B cell (primary cell): Measurements from ENCODE around the gene ACER2. TPM values are rescaled to one million over a fixed set of nuclear protein-coding genes. Genes with fewer than 3 reads are reported as not detected.

Experiments
- ATAC-seq: fragments of 200-7000 bp; cut with Tn5 transposase; one replicate; pipeline ENCODE4 v1.10.0; 2021; ENCODE audit warnings: low read depth, mild to moderate bottlenecking, moderate number of reproducible peaks, moderate library complexity
- CTCF ChIA-PET: fragments of 350-600 bp; sonication (Branson Sonifier 250); formaldehyde crosslinking; loops from one replicate; lab custom pipeline; 2021; ENCODE audit warnings: antibody characterized with exemption, inconsistent platforms; lab: Charles Lee
- POLR2A ChIA-PET: fragments of 350-600 bp; sonication (Branson Sonifier 250); formaldehyde crosslinking; loops from one replicate; lab custom pipeline; 2021; ENCODE audit warnings: antibody characterized with exemption; lab: Charles Lee
- DNase-seq: peaks from one replicate; pipeline ENCODE4 v3.0.0; 2013
- H2AFZ ChIP-seq: 2 replicates; pipeline ENCODE4 v1.6.1; 2012; ENCODE audit warnings: mild to moderate bottlenecking, low read depth, low read length; ENCODE audit not compliant: insufficient read depth, poor library complexity, severe bottlenecking
- H3K27ac ChIP-seq, 2 donors: 1 replicate in 1 of 2; 2 replicates in 1 of 2; pipeline ENCODE4 v1.5.1; 2012 to 2013; ENCODE audit warnings: low read length in 2 of 2, mild to moderate bottlenecking in 2 of 2, moderate library complexity in 1 of 2
- H3K27me3 ChIP-seq, 4 experiments: fragments of 200-600 bp in 1 of 4; sonication (generic) in 1 of 4; replicated peaks in 1 of 4; 1 replicate in 2 of 4; 2 replicates in 2 of 4; pipeline versions ENCODE4 v1.6.1 to v1.7.0; 2013 to 2016; ENCODE audit warnings: low read length in 3 of 4, mild to moderate bottlenecking in 2 of 4, mixed read lengths in 1 of 4, moderate library complexity in 1 of 4; ENCODE audit not compliant: insufficient read depth in 4 of 4, control insufficient read depth in 3 of 4; ENCODE audit errors: control extremely low read depth in 1 of 4
- H3K36me3 ChIP-seq, 2 experiments: replicated peaks in 1 of 2; 1 replicate in 1 of 2; 2 replicates in 1 of 2; pipeline versions ENCODE4 v1.6.1 to v1.7.1; 2013; ENCODE audit warnings: low read length in 1 of 2; ENCODE audit not compliant: insufficient read depth in 2 of 2, control insufficient read depth in 1 of 2; ENCODE audit errors: control extremely low read depth in 1 of 2, extremely low read depth in 1 of 2
- H3K4me1 ChIP-seq, 2 donors: fragments of 200-600 bp in 1 of 2; sonication (generic) in 1 of 2; 1 replicate in 1 of 2; 2 replicates in 1 of 2; pipeline versions ENCODE4 v1.5.1 to v1.6.1; 2013 to 2017; ENCODE audit warnings: low read length in 2 of 2; ENCODE audit not compliant: control insufficient read depth in 2 of 2, insufficient read depth in 2 of 2
- H3K4me2 ChIP-seq: replicated peaks from 2 replicates; pipeline ENCODE3; 2012; ENCODE audit warnings: mild to moderate bottlenecking, low read depth, low read length; ENCODE audit not compliant: poor library complexity, severe bottlenecking
- H3K4me3 ChIP-seq, 5 experiments: fragments of 200-600 bp in 1 of 5; sonication (generic) in 1 of 5; 1 replicate in 3 of 5; 2 replicates in 2 of 5; pipeline versions ENCODE4 v1.5.1 to v1.7.0; 2011 to 2016; ENCODE audit warnings: low read length in 4 of 5, mild to moderate bottlenecking in 4 of 5, low read depth in 2 of 5, control low read depth in 1 of 5, moderate library complexity in 1 of 5; ENCODE audit not compliant: insufficient read depth in 1 of 5; ENCODE audit errors: control extremely low read depth in 1 of 5, extremely low read depth in 1 of 5
- H3K79me2 ChIP-seq: fragments of 200-600 bp; sonication (generic); one replicate; pipeline ENCODE4 v1.6.0; 2016; ENCODE audit warnings: low read length; ENCODE audit not compliant: control insufficient read depth, insufficient read depth
- H3K9ac ChIP-seq: fragments of 200-600 bp; sonication (generic); 2 replicates; pipeline ENCODE4 v1.6.1; 2017; ENCODE audit warnings: mild to moderate bottlenecking, low read length, moderate library complexity
- H3K9me3 ChIP-seq, 3 donors: one replicate each; pipeline versions ENCODE4 v1.6.1 to v1.7.1; 2013; ENCODE audit warnings: low read length in 2 of 3; ENCODE audit not compliant: control insufficient read depth in 2 of 3, insufficient read depth in 1 of 3; ENCODE audit errors: control extremely low read depth in 1 of 3
- H4K20me1 ChIP-seq: 2 replicates; pipeline ENCODE4 v1.6.0; 2012; ENCODE audit warnings: mild to moderate bottlenecking, low read length; ENCODE audit not compliant: insufficient read depth, control insufficient read depth, poor library complexity, severe bottlenecking
- H3K27ac Mint-ChIP-seq: one replicate; pipeline ENCODE4 v1.8.0; 2021; ENCODE audit warnings: mixed read lengths
- H3K27me3 Mint-ChIP-seq: one replicate; pipeline ENCODE4 v1.8.0; 2021; ENCODE audit warnings: mixed read lengths
- H3K4me1 Mint-ChIP-seq: one replicate; pipeline ENCODE4 v1.8.0; 2021; ENCODE audit warnings: mixed read lengths
- H3K4me3 Mint-ChIP-seq: one replicate; pipeline ENCODE4 v1.8.0; 2021; ENCODE audit warnings: mixed read lengths
- H3K9me3 Mint-ChIP-seq: one replicate; pipeline ENCODE4 v1.8.0; 2022; ENCODE audit warnings: mixed read lengths; ENCODE audit not compliant: insufficient read depth
- CTCF ChIP-seq: fragments of 200-600 bp; IDR thresholded peaks from one replicate; pipeline ENCODE4 v1.8.0; 2022; ENCODE audit warnings: antibody characterized with exemption, mild to moderate bottlenecking
- EZH2 ChIP-seq: IDR thresholded peaks from 2 replicates; pipeline ENCODE4 v1.6.1; 2012; ENCODE audit warnings: borderline replicate concordance, low read depth, mild to moderate bottlenecking, moderate library complexity, low read length; ENCODE audit not compliant: insufficient read depth, poor library complexity, severe bottlenecking
- WGBS: methylation state at CpG from one replicate; pipeline ENCODE4 v1.1.5; 2013; ENCODE audit warnings: missing lambda C conversion rate; ENCODE audit not compliant: insufficient coverage; 5-methylcytosine and 5-hydroxymethylcytosine counted together
- intact Hi-C: fragments of 100-400 bp; cut with micrococcal nuclease; formaldehyde crosslinking; loops from one replicate; pipeline ENCODE4 v1.10.0; 2022
- polyA plus RNA-seq: library from polyadenylated mRNA; depleted of rRNA; stranded (reverse); fragments of >200 nt; gene quantifications from 2 replicates; pipeline ENCODE4 v1.2.3, GENCODE V29; 2012
- total RNA-seq, 2 donors: library from RNA; stranded (reverse); fragments of 120-200 nt in 1 of 2; gene quantifications; 1 replicate in 1 of 2; 2 replicates in 1 of 2; pipeline versions ENCODE4 v1.2.3 to v1.2.4, GENCODE V29; 2013 to 2022

ACER2 gene
- total and polyA plus RNA-seq, 2 donors (not counting 1 experiment from before 2014, with no cell fraction given) = 1.1 to 5.5 TPM

GRCh38 chr9:19492775-19493173 is 84.0 kb downstream of the ACER2 start:
- H3K4me3 Mint-ChIP-seq = no peak overlapping the region
- no peaks in the 10 kb centered on the region for H3K9me3 ChIP-seq
- ATAC-seq (no peak), DNase-seq (no peak)
- no peaks in the 10 kb centered on the region for H3K36me3 ChIP-seq
- H3K27me3 Mint-ChIP-seq = no peaks in the 10 kb centered on the region
- no peaks in the 10 kb centered on the region for H4K20me1 ChIP-seq
- WGBS = 46% methylated on average over 3 of the region's 4 CpGs
- no peak overlapping the region for H3K4me3 ChIP-seq
- ChIA-PET CTCF (interaction anchor here (1.0 to 1.3 kb wide), 2 partner anchors 9 to 28 kb away, joined by 4 to 5 read pairs; no protein-coding TSS in a partner anchor), POLR2A (no interaction called here)
- H3K9ac ChIP-seq = no peak overlapping the region
- H2AFZ ChIP-seq = peak overlapping the region; percentile 57
- H3K4me2 ChIP-seq = peak overlapping the region; percentile 63
- no peaks in the 10 kb centered on the region for H3K9me3 Mint-ChIP-seq
- peaks cover 11% of the 10 kb centered on the region for H3K4me1 Mint-ChIP-seq
- no peak overlapping the region for H3K27ac ChIP-seq
- intact Hi-C loops = no loop called here
- H3K27ac Mint-ChIP-seq = no peak overlapping the region
- H3K4me1 ChIP-seq = peaks cover 6 to 8% of the 10 kb centered on the region in 2 donors
- H3K27me3 ChIP-seq = peaks cover 0 to 8% (median 1%) of the 10 kb centered on the region in 4 experiments
- no peak for TF ChIP-seq CTCF
- TF ChIP-seq EZH2 = no peak
- H3K79me2 ChIP-seq = no peaks in the 10 kb centered on the region

- peaks cover 6 to 8% of the 10 kb centered on the region in 2 donors for H3K4me1 ChIP-seq
- no peak overlapping the region for H3K4me3 ChIP-seq
- H2AFZ ChIP-seq = peak overlapping the region; percentile 57
- H3K27ac ChIP-seq = no peak overlapping the region
- H3K27me3 Mint-ChIP-seq = no peaks in the 10 kb centered on the region
- peak; percentile 53 for DNase-seq
- no peaks in the 10 kb centered on the region for H4K20me1 ChIP-seq
- H3K27me3 ChIP-seq = peaks cover 0 to 8% (median 1%) of the 10 kb centered on the region in 4 experiments
- H3K9ac ChIP-seq = peak overlapping the region; percentile 28
- TF ChIP-seq EZH2 = no peak
- TF ChIP-seq CTCF = peak; percentile 79
- H3K36me3 ChIP-seq = no peaks in the 10 kb centered on the region
- H3K9me3 ChIP-seq = no peaks in the 10 kb centered on the region
- peak; percentile 47 for ATAC-seq
- peak overlapping the region; percentile 29 for H3K4me3 Mint-ChIP-seq
- WGBS = 8% methylated on average over 13 of the region's 19 CpGs
- CTCF ChIA-PET = interaction anchor here (0.6 to 1.3 kb wide), 3 partner anchors 9 to 1446 kb away, joined by 4 to 5 read pairs (median 5); no protein-coding TSS in a partner anchor
- POLR2A ChIA-PET = no interaction called here
- H3K9me3 Mint-ChIP-seq = no peaks in the 10 kb centered on the region
- no peaks in the 10 kb centered on the region for H3K79me2 ChIP-seq
- intact Hi-C loops = no loop called here
- H3K27ac Mint-ChIP-seq = no peak overlapping the region
- H3K4me2 ChIP-seq = peak overlapping the region; percentile 63
- H3K4me1 Mint-ChIP-seq = peaks cover 11% of the 10 kb centered on the region
Measured at GRCh38 chr9:19493174-19493811, 84.5 kb downstream of the ACER2 start.
